ENCODE results near the gene BICRA.

- TF ChIP-seq CTCF (IDR thresholded peaks at IDR 0.05), result peak; percentile 13; the same call in 1 of the 2 replicates
- TF ChIP-seq NFIC (IDR thresholded peaks at IDR 0.05; ENCODE audit: borderline replicate concordance), result no peak
- peak; percentile 86 for TF ChIP-seq TAF1 (IDR thresholded peaks at IDR 0.05; ENCODE audit: borderline replicate concordance, low read depth, low read length)
- peak; percentile 91 for TF ChIP-seq MXI1 (IDR thresholded peaks at IDR 0.05; ENCODE audit: low read depth, low read length)
- TF ChIP-seq EP300 (IDR thresholded peaks at IDR 0.05; ENCODE audit: borderline replicate concordance in 1 of 2, low read depth in 1 of 2, low read length in 1 of 2), result 0 out of 4 replicates have a peak, but pooled peaks of 1 of the 2 experiments have one; percentile 7
- TF ChIP-seq PBX3 (IDR thresholded peaks at IDR 0.05), result peak; percentile 13; the same call in 1 of the 2 replicates
- peak; percentile 17; the same call in 1 of the 2 replicates for TF ChIP-seq GATA2 (CRISPR knock-in tag; IDR thresholded peaks at IDR 0.05)
- TF ChIP-seq MEF2A (IDR thresholded peaks at IDR 0.05; ENCODE audit: borderline replicate concordance, low read depth), result no peak
- TF ChIP-seq YY1 (IDR thresholded peaks at IDR 0.05; ENCODE audit: low read depth), result no peak
These were observed 8.4 kb upstream of the BICRA start for GRCh38 chr19:47600246-47601179.

Measured in SK-N-SH (cell line).